NCI-H187 (cell line): Measurements from ENCODE around the gene C10orf143.
A peak's percentile ranks its signal among the peaks of the same experiment; 100 is the strongest.
"Not testable (repeated sequence)": the region's sequence is repeated elsewhere in the genome, so short reads cannot be mapped to it uniquely, and the experiment has no call there.

Experiments used
- DNase-seq, 2 experiments: peaks; one replicate each; lab custom pipeline; 2025; lab: John Stamatoyannopoulos, UW

The C10orf143 gene

DNA sequence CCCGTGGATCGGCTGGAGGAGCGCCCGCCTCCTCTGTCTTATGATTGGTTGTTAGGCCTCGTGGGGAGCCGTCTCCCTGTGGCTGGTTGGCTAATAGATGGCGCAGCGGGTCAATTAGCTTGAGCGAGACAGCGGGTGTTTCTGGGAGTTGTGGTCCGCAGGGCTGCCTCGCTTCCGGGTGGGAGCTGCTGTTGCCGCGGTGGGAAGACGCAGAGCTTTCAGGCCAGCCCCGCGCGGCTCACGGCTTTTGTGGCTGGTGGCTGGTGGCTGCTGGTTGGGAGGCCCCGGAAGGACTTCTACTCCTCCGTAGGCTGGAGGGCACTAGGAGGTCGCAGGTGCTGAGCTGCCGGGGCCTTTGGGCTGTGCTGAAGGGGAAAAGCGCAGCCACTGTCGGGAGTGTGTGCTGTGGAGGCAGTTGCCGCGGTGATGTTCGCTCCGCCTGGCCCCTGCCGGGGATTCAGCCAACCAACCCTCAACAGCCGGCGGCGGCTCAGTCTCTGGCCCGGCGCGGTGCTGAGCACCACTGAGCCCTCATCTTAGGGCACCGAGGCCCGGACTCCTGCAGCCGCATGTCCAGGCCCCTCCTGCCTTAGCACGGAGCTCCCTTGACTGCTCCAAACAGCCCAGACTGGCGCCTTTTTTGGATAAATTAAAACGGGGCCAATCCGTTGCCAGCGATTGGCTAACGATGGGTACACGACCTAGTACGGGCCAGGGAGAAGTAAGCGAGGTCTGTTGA lies 652 bp upstream of the C10orf143 start:
- DNase-seq, result peak; percentile 83 to 84

DNA sequence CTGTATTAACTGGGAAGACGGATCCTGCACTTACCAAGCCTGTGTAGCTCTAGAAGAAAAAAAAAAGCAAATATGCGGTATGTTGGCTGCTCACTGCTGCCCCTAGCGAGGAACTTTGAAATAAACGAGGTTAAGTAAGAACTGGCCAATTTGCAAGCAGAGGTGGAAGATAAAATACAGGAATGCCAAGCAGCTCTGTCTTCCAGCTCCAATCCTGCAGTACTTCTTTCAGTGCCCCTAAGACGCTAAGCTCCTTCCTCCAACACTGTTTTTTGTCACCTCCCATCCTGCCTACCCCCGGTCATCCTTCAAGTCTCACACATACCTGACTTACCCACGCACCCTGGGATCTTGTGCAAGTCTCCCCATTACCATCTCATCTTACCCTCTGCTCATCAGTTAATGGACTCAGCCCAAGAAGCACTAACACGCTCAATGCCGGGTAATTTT lies 809 bp downstream of the C10orf143 start:
- peak; percentile 29 to 56 for DNase-seq

DNA sequence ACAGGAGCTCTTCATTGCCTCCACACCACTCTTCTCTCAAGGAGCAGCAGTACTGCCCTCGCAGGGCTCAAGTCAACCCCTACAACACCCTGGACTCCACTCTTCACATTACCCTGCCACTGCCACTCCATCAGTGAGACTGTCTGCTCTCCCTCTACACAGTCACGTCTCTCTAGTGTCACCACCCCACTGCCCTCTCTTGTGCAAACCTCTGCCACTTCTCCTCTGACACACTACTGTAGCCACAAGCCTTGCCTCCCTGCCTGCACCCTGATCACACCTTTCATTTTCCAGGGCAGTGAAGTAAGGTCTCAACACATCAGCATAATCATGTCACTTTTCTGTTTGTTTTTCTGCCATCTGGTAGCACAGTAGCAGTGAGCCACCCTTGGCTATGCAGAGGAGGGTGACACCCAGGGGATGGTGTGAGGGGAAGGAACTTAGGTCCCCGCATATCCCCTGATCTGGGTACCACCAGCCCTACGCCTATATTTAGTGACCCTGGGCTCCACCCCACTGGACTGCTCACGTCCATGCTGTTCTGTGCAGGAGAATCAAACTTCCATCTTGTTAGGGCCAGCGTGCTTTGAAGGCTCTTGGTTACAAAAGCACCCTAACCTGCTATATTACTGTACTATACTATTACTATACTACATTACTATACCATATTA lies 1.6 kb downstream of the C10orf143 start:
- no peak for DNase-seq

DNA sequence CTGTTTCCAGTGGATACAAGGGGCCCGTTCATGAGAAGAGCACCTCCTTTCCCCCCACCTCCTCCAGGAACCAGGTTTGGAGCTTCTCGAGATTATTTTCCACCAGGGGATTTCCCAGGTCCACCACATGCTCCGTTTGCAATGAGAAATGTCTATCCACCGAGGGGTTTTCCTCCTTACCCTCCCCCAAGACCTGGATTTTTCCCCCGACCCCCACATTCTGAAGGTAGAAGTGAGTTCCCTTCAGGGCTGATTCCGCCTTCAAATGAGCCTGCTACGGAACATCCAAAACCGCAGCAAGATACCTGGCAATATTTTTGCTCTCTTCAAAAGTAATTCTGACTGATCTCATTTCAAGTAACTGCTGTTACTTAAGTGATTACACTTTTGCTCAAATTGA lies 2.5 kb downstream of the C10orf143 start:
- DNase-seq, result not testable (repeated sequence)

DNA sequence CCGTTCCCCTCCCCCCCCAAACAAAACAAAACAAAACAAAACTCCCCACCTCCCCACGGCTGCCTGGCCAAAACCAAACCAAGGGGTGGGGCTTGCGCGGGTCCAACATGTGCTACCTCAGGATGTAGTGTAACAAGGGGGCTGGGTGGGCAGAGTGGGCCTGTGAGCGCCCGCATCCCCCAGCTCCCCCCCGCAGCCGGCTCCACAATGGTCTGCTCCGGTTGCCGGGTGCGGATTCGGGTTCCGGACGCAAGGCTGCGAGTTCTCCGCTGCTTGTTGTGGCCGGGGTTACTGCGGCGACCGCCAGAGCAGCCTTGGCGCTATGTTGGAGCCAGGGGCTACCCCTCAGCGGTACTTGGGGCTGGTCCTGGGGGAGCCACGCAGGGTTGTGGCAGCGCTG lies 4.9 kb downstream of the C10orf143 start:
- DNase-seq, result no peak

DNA sequence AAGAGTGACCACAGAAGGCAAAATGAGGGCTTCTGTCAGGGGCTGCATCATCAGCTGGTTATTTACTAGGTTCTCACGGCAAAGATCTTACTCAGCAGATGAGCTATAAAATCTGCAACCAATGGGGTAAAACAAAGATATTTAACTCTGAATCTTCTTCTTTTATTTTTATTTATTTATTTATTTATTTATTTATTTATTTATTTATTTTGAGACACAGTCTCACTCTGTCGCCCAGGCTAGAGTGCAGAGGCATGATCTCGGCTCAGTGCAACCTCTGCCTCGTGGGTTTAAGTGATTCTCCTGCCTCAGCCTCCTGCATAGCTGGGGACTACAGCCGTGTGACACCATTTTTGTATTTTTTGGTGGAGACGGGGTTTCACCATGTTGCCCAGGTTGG lies 11.3 kb downstream of the C10orf143 start:
- DNase-seq, result no peak

GRCh38 chr10:130090565-130090964 lies 20.1 kb downstream of the C10orf143 start:
- DNase-seq, result not testable (repeated sequence)

- no peak for DNase-seq
Observed at GRCh38 chr10:130080461-130080814, 30.2 kb downstream of the C10orf143 start.

DNA sequence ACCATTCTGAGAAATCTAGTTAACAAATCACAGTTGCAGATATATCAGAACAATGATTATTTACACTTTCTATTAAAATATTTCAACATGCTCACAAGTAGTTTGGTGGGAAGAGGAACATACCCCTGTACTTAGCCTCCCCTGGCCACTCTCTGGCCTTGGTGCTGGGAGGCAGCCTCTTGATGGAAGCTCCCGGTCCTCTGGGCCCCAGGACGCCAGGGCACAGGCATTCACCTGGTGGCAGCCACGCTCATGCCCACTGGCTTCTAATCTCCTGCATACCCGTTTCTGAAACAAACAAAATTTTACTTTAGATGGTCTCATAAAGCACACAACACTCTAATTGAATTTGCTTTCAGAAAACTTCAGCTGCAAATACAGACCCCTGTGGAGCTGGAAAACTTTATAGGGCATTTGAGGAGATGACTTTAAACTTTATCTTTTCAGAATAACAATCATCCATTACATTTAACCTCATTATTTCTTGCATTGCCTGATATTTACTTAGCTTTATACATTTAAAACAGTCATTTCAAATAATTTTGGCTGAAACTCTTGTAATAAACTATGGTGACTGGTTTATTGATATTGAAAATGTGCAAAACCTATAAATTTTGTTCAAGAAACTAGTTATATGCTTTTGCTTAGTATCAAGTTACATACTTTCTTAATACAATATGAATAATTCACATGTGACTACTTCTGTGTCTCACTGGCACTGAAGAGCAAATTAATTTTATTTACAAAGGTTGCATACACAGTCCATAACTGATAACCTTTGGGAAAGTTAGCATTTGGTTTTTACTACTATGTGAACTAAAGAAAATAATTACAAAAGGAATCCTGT lies 30.8 kb downstream of the C10orf143 start:
- no peak for DNase-seq

GRCh38 chr10:130078120-130078519 lies 32.5 kb downstream of the C10orf143 start:
- no peak for DNase-seq

DNA sequence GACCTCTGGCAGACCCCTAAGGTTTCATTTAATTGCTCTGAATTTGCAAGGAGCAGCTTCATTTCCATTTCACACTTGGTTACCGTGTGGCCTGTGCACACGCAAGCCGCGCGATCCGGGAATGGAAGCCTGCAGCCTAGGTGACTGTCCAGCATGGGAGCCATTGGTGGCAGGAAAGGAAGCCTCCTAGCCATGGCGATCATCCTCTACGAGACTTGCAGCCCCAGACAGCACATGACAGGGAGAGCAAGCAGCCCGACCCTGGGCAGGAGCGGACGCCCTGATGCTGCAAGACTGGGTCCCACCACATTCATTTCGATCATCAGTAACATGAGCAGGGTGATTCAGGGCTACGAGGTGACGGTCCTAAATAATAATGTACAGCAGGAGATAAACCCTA lies 33.9 kb downstream of the C10orf143 start:
- no peak for DNase-seq

- DNase-seq, result no peak
Observed at GRCh38 chr10:130074639-130075038, 36.0 kb downstream of the C10orf143 start.

GRCh38 chr10:130073912-130074311 lies 36.7 kb downstream of the C10orf143 start:
- no peak for DNase-seq

DNA sequence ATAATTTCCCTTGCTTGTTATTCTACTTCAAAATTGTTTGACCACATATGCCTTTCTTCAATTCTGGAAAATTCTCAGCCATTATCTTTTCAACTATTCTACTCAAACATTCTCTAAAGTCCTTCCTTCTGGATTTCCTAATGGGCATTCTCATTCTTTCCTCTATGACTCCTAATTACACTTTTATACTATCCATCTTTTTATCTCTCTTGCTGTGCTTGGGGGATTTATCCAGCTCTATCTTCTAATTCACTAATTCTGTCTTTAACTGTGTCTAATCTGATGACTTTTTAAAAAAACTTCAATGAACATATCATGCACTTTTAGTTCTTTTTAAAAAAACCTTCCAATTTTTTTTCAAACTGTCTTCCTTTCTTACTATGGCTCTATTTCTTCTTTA lies 38.4 kb downstream of the C10orf143 start:
- no peak for DNase-seq

- no peak for DNase-seq
Observed at GRCh38 chr10:130067893-130068292, 42.7 kb downstream of the C10orf143 start.

GRCh38 chr10:130066743-130067142 lies 43.9 kb downstream of the C10orf143 start:
- DNase-seq, result no peak

DNA sequence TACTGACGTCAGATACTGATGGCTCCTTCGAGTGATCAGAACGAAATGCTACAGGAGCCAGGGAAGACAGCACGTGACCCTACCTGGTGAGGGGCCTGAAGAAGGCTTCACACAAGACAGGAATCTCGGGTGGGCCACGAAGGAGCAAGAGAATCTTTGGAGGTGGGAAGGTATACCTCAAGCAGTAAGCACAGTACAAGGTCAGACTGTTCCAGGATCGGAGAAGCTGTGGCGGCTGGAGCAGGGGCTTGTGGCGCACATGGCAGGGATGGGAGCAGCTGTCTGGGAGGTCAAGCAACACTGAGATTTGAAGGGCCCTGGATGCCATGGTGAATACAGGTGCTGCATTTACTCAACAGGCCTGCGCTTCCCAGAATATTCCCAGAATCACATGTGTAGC lies 45.4 kb downstream of the C10orf143 start:
- peak; percentile 45 to 51 for DNase-seq

GRCh38 chr10:130064783-130065182 lies 45.8 kb downstream of the C10orf143 start:
- no peak for DNase-seq

- no peak for DNase-seq
Observed at GRCh38 chr10:130062976-130063375, 47.7 kb downstream of the C10orf143 start.

GRCh38 chr10:130062201-130062600 lies 48.4 kb downstream of the C10orf143 start:
- no peak for DNase-seq

DNA sequence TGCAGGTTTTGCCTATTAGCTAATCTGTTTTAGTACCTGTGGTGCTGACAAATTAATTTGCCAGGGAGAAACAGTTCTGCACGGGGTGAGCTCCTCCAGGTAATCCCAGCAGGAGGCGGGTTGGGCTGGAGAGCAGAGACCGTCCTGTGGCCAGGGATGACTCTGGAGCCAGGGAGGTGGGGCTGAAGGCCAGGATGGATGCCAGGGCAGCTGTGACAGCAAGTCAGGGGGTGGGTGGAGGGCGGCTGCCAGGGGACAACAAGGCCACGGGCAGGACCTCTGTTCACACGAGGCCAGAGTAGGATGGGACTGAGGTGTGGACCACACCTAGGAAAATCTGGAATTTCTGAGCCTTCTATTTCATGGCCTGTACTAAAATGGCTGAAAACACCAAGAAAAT lies 48.9 kb downstream of the C10orf143 start:
- DNase-seq, result no peak

GRCh38 chr10:130054021-130054420 lies 56.6 kb downstream of the C10orf143 start:
- DNase-seq, result no peak

DNA sequence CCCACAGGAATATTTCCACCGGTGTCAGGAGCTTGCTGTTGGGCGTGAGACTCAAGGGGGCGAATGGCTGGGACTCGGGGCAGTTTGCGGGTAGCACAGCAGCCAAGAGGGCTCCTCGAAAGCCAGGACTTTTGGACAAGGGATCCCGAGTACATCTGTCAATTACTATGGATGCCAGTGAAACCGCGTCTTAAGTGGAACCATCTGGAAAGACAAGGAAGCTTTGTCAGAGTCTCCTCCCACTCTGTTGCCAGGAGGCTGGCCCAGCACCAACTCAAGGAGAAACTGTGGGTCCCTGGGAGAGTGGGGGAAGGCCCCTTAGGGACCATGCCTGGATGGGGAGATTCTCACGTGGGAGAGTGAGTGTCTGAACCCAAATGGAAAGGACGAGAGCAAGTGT lies 57.1 kb downstream of the C10orf143 start:
- DNase-seq, result no peak
